Activated CD8-positive, alpha-beta T cell treated with anti-CD3 and anti-CD28 coated beads for 36 hours (primary cell): ENCODE results near the gene RHOH. TPM values are rescaled to one million over a fixed set of nuclear protein-coding genes. Genes with fewer than 3 reads are reported as not detected.
"Not testable (repeated sequence)": the region's sequence is repeated elsewhere in the genome, so short reads cannot be mapped to it uniquely, and the experiment has no call there.

Experiments used
- ATAC-seq: fragments of 200-7000 bp; cut with Tn5 transposase; one replicate; pipeline ENCODE4 v1.10.0; 2021; ENCODE audit warnings: mild to moderate bottlenecking, moderate library complexity
- CTCF ChIA-PET: fragments of 350-600 bp; sonication (Branson Sonifier 250); formaldehyde crosslinking; loops from one replicate; lab custom pipeline; 2021; ENCODE audit warnings: antibody characterized with exemption; lab: Charles Lee
- POLR2A ChIA-PET: fragments of 350-600 bp; sonication (Branson Sonifier 250); formaldehyde crosslinking; loops from one replicate; lab custom pipeline; 2021; ENCODE audit warnings: antibody characterized with exemption; lab: Charles Lee
- DNase-seq: peaks from one replicate; pipeline ENCODE4 v3.0.0-alpha.2; 2020
- H3K27ac Mint-ChIP-seq: one replicate; pipeline ENCODE4 v1.8.0; 2021; ENCODE audit warnings: mild to moderate bottlenecking, mixed read lengths
- H3K27me3 Mint-ChIP-seq: one replicate; pipeline ENCODE4 v1.8.0; 2021; ENCODE audit warnings: mixed read lengths
- H3K36me3 Mint-ChIP-seq: one replicate; pipeline ENCODE4 v1.8.0; 2021; ENCODE audit warnings: low read depth, mixed read lengths
- H3K4me1 Mint-ChIP-seq: one replicate; pipeline ENCODE4 v1.8.0; 2021; ENCODE audit warnings: low read depth, mixed read lengths
- H3K4me3 Mint-ChIP-seq: one replicate; pipeline ENCODE4 v1.8.0; 2021; ENCODE audit warnings: mild to moderate bottlenecking, moderate library complexity, mixed read lengths
- H3K9me3 Mint-ChIP-seq: one replicate; pipeline ENCODE4 v1.8.0; 2021; ENCODE audit warnings: mixed read lengths
- intact Hi-C: fragments of 100-400 bp; cut with micrococcal nuclease; formaldehyde crosslinking; loops from one replicate; pipeline ENCODE4 v1.10.0; 2022
- total RNA-seq, 2 experiments: library from RNA; stranded (reverse); gene quantifications; one replicate each; pipeline ENCODE4 v1.2.3, GENCODE V29; 2021
- TF ChIP-seq, protein P1 (sequence below): fragments of 200-600 bp; IDR thresholded peaks from one replicate; pipeline ENCODE4 v1.8.0; 2022; ENCODE audit warnings: antibody characterized with exemption, mild to moderate bottlenecking

Gene RHOH, protein sequence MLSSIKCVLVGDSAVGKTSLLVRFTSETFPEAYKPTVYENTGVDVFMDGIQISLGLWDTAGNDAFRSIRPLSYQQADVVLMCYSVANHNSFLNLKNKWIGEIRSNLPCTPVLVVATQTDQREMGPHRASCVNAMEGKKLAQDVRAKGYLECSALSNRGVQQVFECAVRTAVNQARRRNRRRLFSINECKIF
- total RNA-seq, result 100 to 1,000 TPM; 121 to 126 TPM

GRCh38 chr4:40196724-40197281, at the start of gene RHOH:
Gene RHOH, plus strand, starts transcription at chr4:40197031. Its CDS starts 46,356 bp downstream, at chr4:40243387.
- POLR2A ChIA-PET, result interaction anchor here (0.7 to 16.4 kb wide), 16 partner anchors 11 to 260 kb away, joined by 3 to 447 read pairs (median 5); partner anchors contain the start of gene N4BP2
- Mint-ChIP-seq H3K27me3 (no peaks in the 10 kb centered on the region), H3K4me3 (peak within 1 kb of the TSS; percentile 99), H3K9me3 (peaks cover 5% of the 10 kb centered on the region), H3K27ac (peak within 1 kb of the TSS; percentile 99), H3K36me3 (peaks cover 52% of the 10 kb centered on the region), H3K4me1 (peaks cover 41% of the 10 kb centered on the region)
- intact Hi-C loops, result loop anchor here (5.0 kb wide), 1 partner anchor 140 kb away; the partner anchor contains the start of gene N4BP2
- ATAC-seq (peak; percentile 34), DNase-seq (peak; percentile 93)
- TF ChIP-seq, protein P1, sequence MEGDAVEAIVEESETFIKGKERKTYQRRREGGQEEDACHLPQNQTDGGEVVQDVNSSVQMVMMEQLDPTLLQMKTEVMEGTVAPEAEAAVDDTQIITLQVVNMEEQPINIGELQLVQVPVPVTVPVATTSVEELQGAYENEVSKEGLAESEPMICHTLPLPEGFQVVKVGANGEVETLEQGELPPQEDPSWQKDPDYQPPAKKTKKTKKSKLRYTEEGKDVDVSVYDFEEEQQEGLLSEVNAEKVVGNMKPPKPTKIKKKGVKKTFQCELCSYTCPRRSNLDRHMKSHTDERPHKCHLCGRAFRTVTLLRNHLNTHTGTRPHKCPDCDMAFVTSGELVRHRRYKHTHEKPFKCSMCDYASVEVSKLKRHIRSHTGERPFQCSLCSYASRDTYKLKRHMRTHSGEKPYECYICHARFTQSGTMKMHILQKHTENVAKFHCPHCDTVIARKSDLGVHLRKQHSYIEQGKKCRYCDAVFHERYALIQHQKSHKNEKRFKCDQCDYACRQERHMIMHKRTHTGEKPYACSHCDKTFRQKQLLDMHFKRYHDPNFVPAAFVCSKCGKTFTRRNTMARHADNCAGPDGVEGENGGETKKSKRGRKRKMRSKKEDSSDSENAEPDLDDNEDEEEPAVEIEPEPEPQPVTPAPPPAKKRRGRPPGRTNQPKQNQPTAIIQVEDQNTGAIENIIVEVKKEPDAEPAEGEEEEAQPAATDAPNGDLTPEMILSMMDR, result no peak
- CTCF ChIA-PET, result interaction anchor here (0.8 to 6.3 kb wide), 12 partner anchors 11 to 141 kb away, joined by 3 to 40 read pairs (median 4); partner anchors contain the start of gene N4BP2

DNA sequence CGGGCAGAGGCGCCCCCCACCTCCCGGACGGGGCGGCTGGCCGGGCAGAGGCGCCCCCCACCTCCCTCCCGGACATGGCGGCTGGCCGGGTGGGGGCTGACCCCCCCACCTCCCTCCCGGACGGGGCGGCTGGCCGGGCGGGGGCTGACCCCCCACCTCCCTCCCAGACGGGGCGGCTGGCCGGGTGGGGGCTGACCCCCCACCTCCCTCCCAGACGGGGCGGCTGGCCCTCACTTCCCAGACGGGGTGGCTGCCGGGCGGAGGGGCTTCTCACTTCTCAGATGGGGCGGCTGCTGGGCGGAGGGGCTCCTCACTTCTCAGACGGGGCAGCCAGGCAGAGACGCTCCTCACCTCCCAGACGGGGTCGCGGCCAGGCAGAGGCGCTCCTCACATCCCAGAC, 49.3 kb upstream of the RHOH start:
- POLR2A ChIA-PET, intact Hi-C loops, H3K27me3 Mint-ChIP-seq, H3K27ac Mint-ChIP-seq, CTCF ChIA-PET, H3K4me3 Mint-ChIP-seq, ATAC-seq, DNase-seq: not testable (repeated sequence)
- H3K36me3 Mint-ChIP-seq, result peaks cover 36% of the 10 kb centered on the region
- H3K9me3 Mint-ChIP-seq, result peaks cover 11% of the 10 kb centered on the region
- H3K4me1 Mint-ChIP-seq, result peaks cover 24% of the 10 kb centered on the region

GRCh38 chr4:40149960-40150385, 46.9 kb upstream of the RHOH start:
- intact Hi-C loops, result loop anchor here (5.0 kb wide), 2 partner anchors 42 to 157 kb away; no protein-coding TSS in a partner anchor
- ChIA-PET POLR2A (interaction anchor here (4.5 kb wide), 1 partner anchor 49 kb away, joined by 24 read pairs; the partner anchor contains the start of gene RHOH), CTCF (interaction anchor here (0.6 to 1.6 kb wide), 23 partner anchors 11 to 176 kb away, joined by 3 to 8 read pairs (median 3); no protein-coding TSS in a partner anchor)
- H3K4me1 Mint-ChIP-seq, result peaks cover 41% of the 10 kb centered on the region
- peaks cover 11% of the 10 kb centered on the region for H3K9me3 Mint-ChIP-seq
- DNase-seq (peak; percentile 83), ATAC-seq (peak; percentile 98)
- peak overlapping the region; percentile 68 for H3K27ac Mint-ChIP-seq
- TF ChIP-seq, protein P1, result peak; percentile 95
- peaks cover 34% of the 10 kb centered on the region for H3K36me3 Mint-ChIP-seq
- H3K27me3 Mint-ChIP-seq, result no peaks in the 10 kb centered on the region
- no peak overlapping the region for H3K4me3 Mint-ChIP-seq

- Mint-ChIP-seq H3K4me3 (no peak overlapping the region), H3K27me3 (no peaks in the 10 kb centered on the region), H3K36me3 (peaks cover 34% of the 10 kb centered on the region), H3K9me3 (peaks cover 11% of the 10 kb centered on the region), H3K27ac (no peak overlapping the region), H3K4me1 (peaks cover 41% of the 10 kb centered on the region)
- no peak for DNase-seq
- ChIA-PET CTCF (interaction anchor here (0.7 to 3.0 kb wide), 15 partner anchors 20 to 175 kb away, joined by 3 to 38 read pairs (median 4); no protein-coding TSS in a partner anchor), POLR2A (interaction anchor here (1.2 to 4.5 kb wide), 3 partner anchors 48 to 78 kb away, joined by 4 to 24 read pairs (median 6); partner anchors contain the start of gene RHOH)
- intact Hi-C loops, result loop anchor here (5.0 kb wide), 2 partner anchors 41 to 156 kb away; no protein-coding TSS in a partner anchor
- TF ChIP-seq, protein P1, result no peak
- no peak for ATAC-seq
Observed at GRCh38 chr4:40150932-40151331, 45.9 kb upstream of the RHOH start.

GRCh38 chr4:40152637-40153036, 44.2 kb upstream of the RHOH start:
- peaks cover 44% of the 10 kb centered on the region for H3K4me1 Mint-ChIP-seq
- peaks cover 32% of the 10 kb centered on the region for H3K36me3 Mint-ChIP-seq
- peak overlapping the region; percentile 71 for H3K27ac Mint-ChIP-seq
- peak; percentile 23 for DNase-seq
- POLR2A ChIA-PET, result interaction anchor here (0.7 to 4.5 kb wide), 3 partner anchors 46 to 80 kb away, joined by 3 to 24 read pairs (median 6); partner anchors contain the start of gene RHOH
- intact Hi-C loops, result loop anchor here (5.0 kb wide), 2 partner anchors 40 to 155 kb away; no protein-coding TSS in a partner anchor
- peak overlapping the region; percentile 19 for H3K4me3 Mint-ChIP-seq
- CTCF ChIA-PET, result interaction anchor here (0.7 to 3.0 kb wide), 10 partner anchors 9 to 173 kb away, joined by 3 to 38 read pairs (median 6); partner anchors contain the start of gene RHOH
- H3K9me3 Mint-ChIP-seq, result peaks cover 11% of the 10 kb centered on the region
- no peaks in the 10 kb centered on the region for H3K27me3 Mint-ChIP-seq
- TF ChIP-seq, protein P1, result no peak
- peak; percentile 29 for ATAC-seq
